GM12878 (cell line): ENCODE data around the gene STARD10. TPM values are rescaled to one million over a fixed set of nuclear protein-coding genes. Genes with fewer than 3 reads are reported as not detected.

Experiments used
- ATAC-seq: fragments of 200-7000 bp; cut with Tn5 transposase; 3 replicates; pipeline ENCODE4 v1.9.1; 2020; ENCODE audit warnings: mild to moderate bottlenecking, moderate library complexity
- BruUV-seq: library from RNA; stranded (reverse); fragments of 400-500 nt; replicated peaks from 2 replicates; lab custom pipeline; 2021; lab: Mats Ljungman, UMichigan
- CTCF ChIA-PET: fragments of 300-600 bp; sonication (Branson Sonifier 250); formaldehyde crosslinking; extraction: SDS; loops from one replicate; lab custom pipeline; 2021; ENCODE audit warnings: inconsistent platforms; lab: Yijun Ruan, JAX
- POLR2A ChIA-PET: fragments of 350-600 bp; formaldehyde crosslinking; extraction: SDS; loops from one replicate; lab custom pipeline; 2021; ENCODE audit warnings: inconsistent platforms; lab: Charles Lee
- RAD21 ChIA-PET: fragments of 300-600 bp; sonication (Branson Sonifier 250); formaldehyde crosslinking; loops from one replicate; lab custom pipeline; 2023; ENCODE audit warnings: antibody characterized with exemption; ENCODE audit not compliant: unreplicated experiment; lab: Charles Lee
- SMC1A ChIA-PET: fragments of 300-600 bp; sonication (Branson Sonifier 250); formaldehyde crosslinking; loops from one replicate; lab custom pipeline; 2023; ENCODE audit not compliant: unreplicated experiment, uncharacterized antibody; lab: Charles Lee
- DNase-seq: peaks from one replicate; pipeline ENCODE4 v3.0.0-alpha.2; 2011; ENCODE audit warnings: low read depth, low spot score
- FAIRE-seq: peaks from 3 replicates; lab custom pipeline; 2011; peaks lifted over from hg19 to GRCh38; lab: Jason Lieb, UNC
- H2AFZ ChIP-seq: 2 replicates; pipeline ENCODE4 v1.6.0; 2011; ENCODE audit warnings: low read depth, low read length, control low read depth; ENCODE audit not compliant: control insufficient read depth
- H3K27ac ChIP-seq: 2 replicates; pipeline ENCODE4 v1.5.1; 2011; ENCODE audit warnings: control low read depth; ENCODE audit not compliant: control insufficient read depth, insufficient read depth
- H3K27me3 ChIP-seq, 2 experiments: replicated peaks in 1 of 2; 2 replicates each; pipeline versions ENCODE4 v1.6.0 to v1.6.1; 2011; ENCODE audit warnings: low read length in 1 of 2; ENCODE audit not compliant: control insufficient read depth in 2 of 2, insufficient read depth in 2 of 2
- H3K36me3 ChIP-seq, 2 experiments: 2 replicates each; pipeline ENCODE4 v1.5.1; 2011; ENCODE audit warnings: low read length in 1 of 2; ENCODE audit not compliant: control insufficient read depth in 2 of 2, insufficient read depth in 2 of 2
- H3K4me1 ChIP-seq: 2 replicates; pipeline ENCODE4 v1.6.1; 2011; ENCODE audit warnings: mild to moderate bottlenecking, low read length, moderate library complexity, mixed read lengths; ENCODE audit not compliant: control insufficient read depth, insufficient read depth
- H3K4me2 ChIP-seq: 2 replicates; pipeline ENCODE4 v1.6.0; 2011; ENCODE audit warnings: control low read depth; ENCODE audit not compliant: control insufficient read depth, insufficient read depth
- H3K4me3 ChIP-seq: fragments of 200-600 bp; sonication (generic); 2 replicates; pipeline ENCODE4 v1.5.1; 2016
- H3K79me2 ChIP-seq: 2 replicates; pipeline ENCODE4 v1.6.0; 2011; ENCODE audit warnings: low read length; ENCODE audit not compliant: control insufficient read depth, insufficient read depth
- H3K9ac ChIP-seq: 2 replicates; pipeline ENCODE4 v1.8.0; 2011; ENCODE audit warnings: low read length, control low read depth, mixed read lengths; ENCODE audit not compliant: control insufficient read depth, insufficient read depth
- H3K9me3 ChIP-seq: replicated peaks from 3 replicates; pipeline ENCODE4 v1.5.1; 2011; ENCODE audit warnings: mild to moderate bottlenecking, low read length; ENCODE audit not compliant: control insufficient read depth, insufficient read depth
- H4K20me1 ChIP-seq: 2 replicates; pipeline ENCODE4 v1.6.0; 2011; ENCODE audit not compliant: control insufficient read depth, insufficient read depth
- CBX3 ChIP-seq: fragments of 200-600 bp; sonication (generic); IDR thresholded peaks from 2 replicates; pipeline ENCODE4 v1.6.1; 2016; ENCODE audit warnings: low read depth, borderline replicate concordance
- HCFC1 ChIP-seq: fragments of 150-350 bp; IDR thresholded peaks from 2 replicates; pipeline ENCODE4 v1.6.1; 2014; ENCODE audit warnings: low read length
- HDAC2 ChIP-seq: fragments of 200-600 bp; sonication (generic); IDR thresholded peaks from 2 replicates; pipeline ENCODE4 v1.6.1; 2017
- IKZF2 ChIP-seq, 2 experiments: fragments of 450-650 bp; IDR thresholded peaks; 2 replicates each; pipeline ENCODE4 v1.6.1; 2017; ENCODE audit warnings: mild to moderate bottlenecking in 2 of 2, moderate library complexity in 2 of 2
- JUNB ChIP-seq: IDR thresholded peaks from 2 replicates; pipeline ENCODE4 v1.6.1; 2016; ENCODE audit warnings: antibody characterized with exemption, mild to moderate bottlenecking
- MEF2A ChIP-seq: IDR thresholded peaks from 2 replicates; pipeline ENCODE4 v1.6.1; 2011; ENCODE audit warnings: low read depth, mild to moderate bottlenecking, low read length, moderate library complexity; ENCODE audit not compliant: insufficient read depth
- PAX8 ChIP-seq: fragments of 450-650 bp; IDR thresholded peaks from 2 replicates; pipeline ENCODE4 v1.6.1; 2017; ENCODE audit warnings: mild to moderate bottlenecking, moderate library complexity
- SREBF2 ChIP-seq: IDR thresholded peaks from 2 replicates; pipeline ENCODE4 v1.6.1; 2012; ENCODE audit warnings: mild to moderate bottlenecking, low read length
- ZNF24 ChIP-seq: fragments of 450-650 bp; IDR thresholded peaks from 2 replicates; pipeline ENCODE4 v1.6.1; 2017; ENCODE audit warnings: antibody characterized with exemption, mild to moderate bottlenecking
- WGBS: methylation state at CpG from one replicate; pipeline ENCODE4 v1.1.6; 2016; ENCODE audit warnings: low lambda C conversion rate; ENCODE audit not compliant: insufficient replicate concordance, insufficient coverage; ENCODE audit errors: missing lambda C conversion rate; 5-methylcytosine and 5-hydroxymethylcytosine counted together
- in situ Hi-C: fragments of 300-500 bp; cut with MboI; formaldehyde crosslinking; loops from 9 replicates; pipeline ENCODE4 v1.14.3; 2018; ENCODE audit warnings: mixed read lengths
- intact Hi-C: fragments of 100-400 bp; cut with micrococcal nuclease; formaldehyde crosslinking; loops from one replicate; pipeline ENCODE4 v1.14.2; 2022; ENCODE audit not compliant: unreplicated experiment
- polyA plus RNA-seq, 11 experiments: library from polyadenylated mRNA; depleted of rRNA in 4 of 11; unstranded in 6 of 11; stranded (reverse) in 5 of 11; fragments of >200 nt; fragmentation: Nextera tagmentation in 4 of 11; fragmentation: Illumina TruSeq in 1 of 11; extraction: Ambion mirVana in 4 of 11; extraction: Trizol in 1 of 11; gene quantifications; 1 replicate in 1 of 11; 2 replicates in 10 of 11; pipeline versions ENCODE4 v1.2.1 to v1.2.3, GENCODE V29; 2011 to 2016; ENCODE audit warnings: inconsistent platforms in 2 of 11, missing spikeins in 2 of 11, low read depth in 1 of 11
- total RNA-seq, 4 experiments: library from RNA; depleted of rRNA in 3 of 4; stranded (reverse); fragments of >200 nt in 3 of 4; fragmentation: Illumina TruSeq in 1 of 4; extraction: Trizol in 1 of 4; gene quantifications; 2 replicates each; pipeline versions ENCODE4 v1.2.1 to v1.2.3, GENCODE V29; 2013 to 2021
- TF ChIP-seq, protein P1 (sequence below), 3 experiments: IDR thresholded peaks in 2 of 3; conservative IDR thresholded peaks in 1 of 3; 2 replicates each; pipeline ENCODE4 v1.5.1; 2011; ENCODE audit warnings: low read depth in 3 of 3, low read length in 3 of 3, mild to moderate bottlenecking in 3 of 3, control low read depth in 2 of 3, moderate library complexity in 2 of 3, inconsistent platforms in 1 of 3, mixed read lengths in 1 of 3; ENCODE audit not compliant: control insufficient read depth in 2 of 3, insufficient read depth in 1 of 3; ENCODE audit errors: extremely low read depth in 1 of 3

Gene STARD10
- total and polyA plus RNA-seq, 10 of the 15 experiments (the other 5 are each of a cell fraction or from before 2014, with no cell fraction given): 0.15 to 43.2 (median 23.1) TPM

DNA sequence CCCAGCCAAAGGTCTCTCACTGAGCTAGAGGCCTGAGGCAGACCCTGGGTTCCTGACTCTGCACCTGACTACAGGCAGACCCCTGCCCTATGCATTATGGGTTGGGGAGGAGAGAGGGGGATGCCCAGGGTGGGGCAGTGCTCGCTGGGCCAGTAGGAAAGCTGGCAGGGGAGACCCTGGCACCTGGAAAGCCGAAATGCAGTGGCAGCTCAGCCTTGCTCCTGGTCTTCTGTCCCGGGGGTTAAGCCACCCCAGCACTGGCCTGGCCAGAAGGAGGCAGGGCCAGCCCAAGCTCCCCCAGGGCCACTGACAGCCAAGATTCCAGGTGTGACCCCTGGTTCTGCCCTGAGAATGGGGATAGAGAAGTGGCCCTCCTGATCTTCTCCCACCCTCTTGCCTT, 47.0 kb downstream of the STARD10 start:
- H3K79me2 ChIP-seq: peaks cover 81% of the 10 kb centered on the region

DNA sequence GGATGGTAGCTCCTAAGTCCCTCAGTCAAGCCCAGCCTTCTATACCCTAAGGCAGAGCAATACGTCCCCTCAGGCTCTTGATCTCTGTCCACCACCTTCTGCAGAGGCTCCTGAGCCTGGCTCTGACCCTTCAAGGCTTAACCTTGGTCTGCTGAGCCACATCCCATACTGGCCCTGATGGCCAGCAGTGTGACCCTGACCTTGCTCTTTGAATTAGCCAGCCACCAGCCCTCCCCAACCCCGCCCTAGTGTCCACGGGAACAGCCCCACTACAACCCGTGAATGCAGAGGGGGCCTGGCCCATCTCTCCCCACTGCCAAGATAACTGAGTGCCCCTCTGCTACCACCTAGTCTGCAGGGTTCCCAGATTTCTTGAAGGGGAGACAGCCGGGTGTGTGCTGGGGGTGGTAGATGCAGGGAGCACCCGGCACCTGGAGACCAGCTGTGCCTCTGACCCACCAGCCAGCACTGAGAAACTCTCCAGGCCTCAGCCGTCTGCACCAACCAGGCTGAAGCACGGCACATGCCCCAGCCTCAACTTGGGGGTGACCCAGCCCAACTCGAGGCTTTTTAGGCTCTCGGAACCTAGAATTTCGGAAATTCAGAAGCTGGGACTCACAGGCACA, 47.8 kb downstream of the STARD10 start:
- peaks cover 70% of the 10 kb centered on the region for H3K4me1 ChIP-seq
- no peak for ATAC-seq
- 88% methylated on average over 11 of the region's 11 CpGs for WGBS
- RAD21 ChIA-PET: interaction anchor here (1.3 to 8.2 kb wide), 2 partner anchors 46 to 47 kb away, joined by 5 to 55 read pairs; partner anchors contain the start of gene STARD10
- TF ChIP-seq PAX8 (no peak), SREBF2 (no peak), ZNF24 (no peak), HDAC2 (no peak), HCFC1 (no peak), IKZF2 (IDR thresholded peaks at IDR 0.05) (no peak), MEF2A (no peak)
- TF ChIP-seq, protein P1, sequence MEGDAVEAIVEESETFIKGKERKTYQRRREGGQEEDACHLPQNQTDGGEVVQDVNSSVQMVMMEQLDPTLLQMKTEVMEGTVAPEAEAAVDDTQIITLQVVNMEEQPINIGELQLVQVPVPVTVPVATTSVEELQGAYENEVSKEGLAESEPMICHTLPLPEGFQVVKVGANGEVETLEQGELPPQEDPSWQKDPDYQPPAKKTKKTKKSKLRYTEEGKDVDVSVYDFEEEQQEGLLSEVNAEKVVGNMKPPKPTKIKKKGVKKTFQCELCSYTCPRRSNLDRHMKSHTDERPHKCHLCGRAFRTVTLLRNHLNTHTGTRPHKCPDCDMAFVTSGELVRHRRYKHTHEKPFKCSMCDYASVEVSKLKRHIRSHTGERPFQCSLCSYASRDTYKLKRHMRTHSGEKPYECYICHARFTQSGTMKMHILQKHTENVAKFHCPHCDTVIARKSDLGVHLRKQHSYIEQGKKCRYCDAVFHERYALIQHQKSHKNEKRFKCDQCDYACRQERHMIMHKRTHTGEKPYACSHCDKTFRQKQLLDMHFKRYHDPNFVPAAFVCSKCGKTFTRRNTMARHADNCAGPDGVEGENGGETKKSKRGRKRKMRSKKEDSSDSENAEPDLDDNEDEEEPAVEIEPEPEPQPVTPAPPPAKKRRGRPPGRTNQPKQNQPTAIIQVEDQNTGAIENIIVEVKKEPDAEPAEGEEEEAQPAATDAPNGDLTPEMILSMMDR (IDR thresholded peaks at IDR 0.05 in 2 of 3, conservative IDR thresholded peaks at IDR 0.05 in 1 of 3; ENCODE audit: control insufficient read depth in 2 of 3, extremely low read depth in 1 of 3, insufficient read depth in 1 of 3, low read depth in 3 of 3, low read length in 3 of 3): no peak
- TF ChIP-seq, all 136 proteins: peak for 0
- peaks cover 0 to 3% of the 10 kb centered on the region in 2 experiments; a peak in 2 of 4 replicates for H3K36me3 ChIP-seq
- H3K27ac ChIP-seq: no peak overlapping the region
- ChIA-PET CTCF (interaction anchor here (1.0 to 2.8 kb wide), 3 partner anchors 21 to 48 kb away, joined by 5 to 11 read pairs (median 8); partner anchors contain the start of gene STARD10), POLR2A (interaction anchor here (1.3 kb wide), 1 partner anchor 17 kb away, joined by 3 read pairs; no protein-coding TSS in a partner anchor), SMC1A (interaction anchor here (1.7 to 5.5 kb wide), 2 partner anchors 21 to 48 kb away, joined by 4 to 30 read pairs; partner anchors contain the start of gene STARD10)
- no peaks in the 10 kb centered on the region for H3K9me3 ChIP-seq
- no peak overlapping the region for H3K9ac ChIP-seq
- peaks cover 81% of the 10 kb centered on the region for H3K79me2 ChIP-seq
- H2AFZ ChIP-seq: no peak overlapping the region
- H4K20me1 ChIP-seq: no peaks in the 10 kb centered on the region
- no peak for DNase-seq
- no peak for FAIRE-seq
- in situ Hi-C loops: no loop called here
- intact Hi-C loops: loop anchor here (10.0 kb wide), 1 partner anchor 409 kb away; no protein-coding TSS in a partner anchor
- no TSS peak for BruUV-seq
- peak overlapping the region; percentile 22; the same call in 1 of the 2 replicates for H3K4me2 ChIP-seq
- H3K27me3 ChIP-seq: no peaks in the 10 kb centered on the region
- no peak overlapping the region for H3K4me3 ChIP-seq

More for the DNA sequence above, 47.0 kb downstream of the STARD10 start:
- Histone ChIP-seq H3K27ac (0 out of 2 replicates have a peak overlapping the region, but pooled peaks have one; percentile 8), H3K4me3 (no peak overlapping the region), H3K9me3 (no peaks in the 10 kb centered on the region), H2AFZ (no peak overlapping the region), H4K20me1 (no peaks in the 10 kb centered on the region), H3K36me3 (peaks cover 0 to 3% of the 10 kb centered on the region in 2 experiments; a peak in 2 of 4 replicates), H3K9ac (no peak overlapping the region), H3K27me3 (no peaks in the 10 kb centered on the region), H3K4me1 (peaks cover 66% of the 10 kb centered on the region), H3K4me2 (no peak overlapping the region)
- in situ Hi-C loops (no loop called here), intact Hi-C loops (loop anchor here (10.0 kb wide), 1 partner anchor 408 kb away; no protein-coding TSS in a partner anchor)
- BruUV-seq: no TSS peak
- 76% methylated on average over 3 of the region's 3 CpGs for WGBS
- no peak for TF ChIP-seq CBX3
- no peak for TF ChIP-seq JUNB
- DNase-seq (no peak), ATAC-seq (no peak), FAIRE-seq (no peak)
- SMC1A ChIA-PET: interaction anchor here (1.7 to 5.5 kb wide), 2 partner anchors 22 to 47 kb away, joined by 4 to 30 read pairs; partner anchors contain the start of gene STARD10
- CTCF ChIA-PET: interaction anchor here (1.0 to 2.8 kb wide), 3 partner anchors 22 to 47 kb away, joined by 5 to 11 read pairs (median 8); partner anchors contain the start of gene STARD10
- POLR2A ChIA-PET: interaction anchor here (1.3 kb wide), 1 partner anchor 18 kb away, joined by 3 read pairs; no protein-coding TSS in a partner anchor
- RAD21 ChIA-PET: interaction anchor here (0.8 to 1.3 kb wide), 2 partner anchors 22 to 46 kb away, joined by 4 to 5 read pairs; no protein-coding TSS in a partner anchor
